Cardiac muscle cell (in vitro differentiated cells and primary cell): Measurements from ENCODE around the gene F10. TPM values are rescaled to one million over a fixed set of nuclear protein-coding genes. Genes with fewer than 3 reads are reported as not detected.

ENCODE experiments used
- DNase-seq, 2 donors: peaks; one replicate each; pipeline versions ENCODE4 v3.0.0 to v3.0.0-alpha.2; 2010 to 2017; ENCODE audit warnings: low read depth in 1 of 2, low spot score in 1 of 2
- H3K27ac ChIP-seq: fragments of 200-600 bp; sonication (generic); 2 replicates; pipeline ENCODE4 v1.5.1; 2016
- H3K27me3 ChIP-seq: fragments of 200-600 bp; sonication (generic); 2 replicates; pipeline ENCODE4 v1.6.0; 2016; ENCODE audit warnings: control low read depth
- H3K36me3 ChIP-seq: fragments of 200-600 bp; sonication (generic); 2 replicates; pipeline ENCODE4 v1.5.1; 2016; ENCODE audit warnings: control low read depth
- H3K4me1 ChIP-seq: fragments of 200-600 bp; sonication (generic); 2 replicates; pipeline ENCODE4 v1.8.1; 2017; ENCODE audit warnings: low read depth, mild to moderate bottlenecking, mixed run types
- H3K4me3 ChIP-seq: fragments of 200-600 bp; sonication (generic); 2 replicates; pipeline ENCODE4 v1.5.1; 2016; ENCODE audit warnings: mild to moderate bottlenecking
- H3K9me3 ChIP-seq: fragments of 200-600 bp; sonication (generic); 2 replicates; pipeline ENCODE4 v1.5.1; 2017; ENCODE audit warnings: low read depth, mild to moderate bottlenecking, control low read depth
- CTCF ChIP-seq: IDR thresholded peaks from 2 replicates; pipeline ENCODE4 v1.5.1; 2012; ENCODE audit warnings: low read depth, mild to moderate bottlenecking, low read length
- polyA plus RNA-seq: library from polyadenylated mRNA; unstranded; fragments of >200 nt; fragmentation: Nextera tagmentation; extraction: Ambion mirVana; gene quantifications from 2 replicates; pipeline ENCODE4 v1.2.1, GENCODE V29; 2016
- total RNA-seq: library from RNA; depleted of rRNA; stranded (reverse); fragments of >200 nt; gene quantifications from 2 replicates; pipeline ENCODE4 v1.2.3, GENCODE V29; 2016

Gene F10
- total and polyA plus RNA-seq, 2 experiments from 2014 or later, result 4.0 to 6.6 TPM

- no peak for TF ChIP-seq CTCF
These were observed 57.0 kb downstream of the F10 start for GRCh38 chr13:113179374-113180230.

GRCh38 chr13:113182046-113182445 is 59.4 kb downstream of the F10 start:
- no peak for TF ChIP-seq CTCF

More at GRCh38 chr13:113179374-113180230, 57.0 kb downstream of the F10 start:
- peak overlapping the region; percentile 15 for H3K27ac ChIP-seq
- no peaks in the 10 kb centered on the region for H3K9me3 ChIP-seq
- no peaks in the 10 kb centered on the region for H3K27me3 ChIP-seq
- peak in 1 of 2 donors; percentile 26 for DNase-seq
- no peak overlapping the region for H3K4me3 ChIP-seq
- peaks cover 21% of the 10 kb centered on the region for H3K4me1 ChIP-seq
- H3K36me3 ChIP-seq, result peaks cover 37% of the 10 kb centered on the region

GRCh38 chr13:113183450-113184129 is 61.0 kb downstream of the F10 start:
- Histone ChIP-seq H3K4me1 (peaks cover 21% of the 10 kb centered on the region), H3K36me3 (peaks cover 21% of the 10 kb centered on the region), H3K4me3 (no peak overlapping the region), H3K9me3 (no peaks in the 10 kb centered on the region), H3K27ac (no peak overlapping the region), H3K27me3 (no peaks in the 10 kb centered on the region)
- TF ChIP-seq CTCF, result no peak
- no peak for DNase-seq

More at GRCh38 chr13:113182046-113182445, 59.4 kb downstream of the F10 start:
- no peaks in the 10 kb centered on the region for H3K9me3 ChIP-seq
- H3K4me1 ChIP-seq, result peaks cover 21% of the 10 kb centered on the region
- no peak overlapping the region for H3K4me3 ChIP-seq
- peaks cover 33% of the 10 kb centered on the region for H3K36me3 ChIP-seq
- H3K27me3 ChIP-seq, result no peaks in the 10 kb centered on the region
- DNase-seq, result peak in 1 of 2 donors; percentile 15
- H3K27ac ChIP-seq, result no peak overlapping the region

GRCh38 chr13:113184568-113185440 is 62.2 kb downstream of the F10 start:
- H3K9me3 ChIP-seq, result no peaks in the 10 kb centered on the region
- H3K27me3 ChIP-seq, result no peaks in the 10 kb centered on the region
- no peak for DNase-seq
- no peak for TF ChIP-seq CTCF
- H3K4me3 ChIP-seq, result no peak overlapping the region
- H3K4me1 ChIP-seq, result peaks cover 11% of the 10 kb centered on the region
- peaks cover 21% of the 10 kb centered on the region for H3K36me3 ChIP-seq
- H3K27ac ChIP-seq, result no peak overlapping the region
